Coronary artery (tissue), 2 donors: Measurements from ENCODE around the gene ARHGAP27.
A peak's percentile ranks its signal among the peaks of the same experiment; 100 is the strongest.

ENCODE experiments used
- DNase-seq: peaks from one replicate; pipeline ENCODE4 v3.0.0-alpha.2; 2017; ENCODE audit warnings: low spot score
- H3K27ac ChIP-seq, 2 donors: fragments of 200-600 bp; sonication (generic); one replicate each; pipeline ENCODE4 v1.5.1; 2016 to 2019
- H3K4me3 ChIP-seq: fragments of 200-600 bp; sonication (generic); 2 replicates; pipeline ENCODE4 v1.5.1; 2016; ENCODE audit warnings: mild to moderate bottlenecking, moderate library complexity
- CTCF ChIP-seq: fragments of 200-600 bp; sonication (generic); IDR thresholded peaks from one replicate; pipeline ENCODE4 v1.5.1; 2019; ENCODE audit warnings: antibody characterized with exemption

ARHGAP27 gene

GRCh38 chr17:45361976-45362375 lies 70.7 kb downstream of the ARHGAP27 start:
- peak; percentile 40 for DNase-seq
- no peak for TF ChIP-seq CTCF
- H3K27ac ChIP-seq, result no peak overlapping the region
- no peak overlapping the region for H3K4me3 ChIP-seq

- peak; percentile 46 for DNase-seq
- H3K27ac ChIP-seq, result no peak overlapping the region
- no peak for TF ChIP-seq CTCF
- no peak overlapping the region for H3K4me3 ChIP-seq
These were observed 71.2 kb downstream of the ARHGAP27 start for GRCh38 chr17:45361451-45361850.

GRCh38 chr17:45357364-45357997 lies 75.2 kb downstream of the ARHGAP27 start:
- no peak for TF ChIP-seq CTCF
- Histone ChIP-seq H3K27ac (no peak overlapping the region), H3K4me3 (no peak overlapping the region)
- DNase-seq, result no peak

GRCh38 chr17:45355087-45355486 lies 77.6 kb downstream of the ARHGAP27 start:
- H3K4me3 ChIP-seq, result no peak overlapping the region
- no peak for TF ChIP-seq CTCF
- DNase-seq, result peak; percentile 24
- no peak overlapping the region for H3K27ac ChIP-seq

- peak; percentile 45 for DNase-seq
- no peak for TF ChIP-seq CTCF
- H3K4me3 ChIP-seq, result no peak overlapping the region
- no peak overlapping the region for H3K27ac ChIP-seq
These were observed 79.6 kb downstream of the ARHGAP27 start for GRCh38 chr17:45353043-45353442.

GRCh38 chr17:45351831-45352230 lies 80.8 kb downstream of the ARHGAP27 start:
- TF ChIP-seq CTCF, result no peak
- H3K4me3 ChIP-seq, result no peak overlapping the region
- no peak overlapping the region for H3K27ac ChIP-seq
- DNase-seq, result no peak

- no peak for TF ChIP-seq CTCF
- Histone ChIP-seq H3K27ac (no peak overlapping the region), H3K4me3 (no peak overlapping the region)
- DNase-seq, result no peak
These were observed 85.2 kb downstream of the ARHGAP27 start for GRCh38 chr17:45347444-45347843.
